Fibroblast of lung (primary cell): Measurements from ENCODE around the gene LDB1. TPM values are rescaled to one million over a fixed set of nuclear protein-coding genes. Genes with fewer than 3 reads are reported as not detected.

ENCODE experiments used
- DNase-seq, 2 donors: peaks; one replicate each; pipeline versions ENCODE4 v3.0.0 to v3.0.0-alpha.2; 2010; ENCODE audit warnings: low read depth in 2 of 2
- H2AFZ ChIP-seq: 2 replicates; pipeline ENCODE4 v1.5.1; 2012; ENCODE audit warnings: low read length, control low read depth, inconsistent platforms
- H3K27ac ChIP-seq: 2 replicates; pipeline ENCODE4 v1.5.1; 2011; ENCODE audit warnings: low read length, control low read depth; ENCODE audit not compliant: insufficient read depth
- H3K27me3 ChIP-seq: 2 replicates; pipeline ENCODE4 v1.5.1; 2011; ENCODE audit warnings: mild to moderate bottlenecking, low read length; ENCODE audit not compliant: control insufficient read depth, insufficient read depth
- H3K36me3 ChIP-seq: 2 replicates; pipeline ENCODE4 v1.5.1; 2011; ENCODE audit warnings: low read length; ENCODE audit not compliant: control insufficient read depth, insufficient read depth
- H3K4me1 ChIP-seq: 2 replicates; pipeline ENCODE4 v1.5.1; 2011; ENCODE audit warnings: low read length; ENCODE audit not compliant: control insufficient read depth, insufficient read depth; ENCODE audit errors: extremely low read depth
- H3K4me2 ChIP-seq: 2 replicates; pipeline ENCODE4 v1.5.1; 2011; ENCODE audit warnings: low read length, control low read depth; ENCODE audit not compliant: insufficient read depth; ENCODE audit errors: extremely low read depth
- H3K4me3 ChIP-seq, 4 experiments: fragments of 200-600 bp in 1 of 4; sonication (generic) in 1 of 4; replicated peaks in 1 of 4; 2 replicates each; pipeline ENCODE4 v1.5.1; 2011 to 2016; ENCODE audit warnings: low read length in 4 of 4, low read depth in 3 of 4, mild to moderate bottlenecking in 3 of 4, control low read depth in 2 of 4, inconsistent platforms in 1 of 4, mixed read lengths in 1 of 4; ENCODE audit not compliant: insufficient read depth in 1 of 4; ENCODE audit errors: control extremely low read depth in 1 of 4
- H3K79me2 ChIP-seq: 2 replicates; pipeline ENCODE4 v1.5.1; 2012; ENCODE audit warnings: mild to moderate bottlenecking, low read length, inconsistent platforms; ENCODE audit not compliant: control insufficient read depth, insufficient read depth
- H3K9ac ChIP-seq: 2 replicates; pipeline ENCODE4 v1.5.1; 2011; ENCODE audit warnings: mild to moderate bottlenecking, low read length, control low read depth; ENCODE audit not compliant: insufficient read depth
- H3K9me3 ChIP-seq: 2 replicates; pipeline ENCODE4 v1.5.1; 2012; ENCODE audit warnings: low read depth, low read length; ENCODE audit not compliant: control insufficient read depth, insufficient read depth
- H4K20me1 ChIP-seq: 2 replicates; pipeline ENCODE4 v1.5.1; 2011; ENCODE audit warnings: low read length; ENCODE audit not compliant: control insufficient read depth, insufficient read depth; ENCODE audit errors: extremely low read depth
- EZH2 ChIP-seq: IDR thresholded peaks from 2 replicates; pipeline ENCODE4 v1.5.1; 2012; ENCODE audit warnings: low read length, control low read depth, mild to moderate bottlenecking; ENCODE audit errors: missing control alignments
- polyA plus RNA-seq, 2 donors: library from polyadenylated mRNA; depleted of rRNA in 1 of 2; stranded (reverse) in 1 of 2; unstranded in 1 of 2; fragments of >200 nt; gene quantifications; 2 replicates each; pipeline ENCODE4 v1.2.1, GENCODE V29; 2011 to 2012; ENCODE audit warnings: missing spikeins in 1 of 2
- total RNA-seq: library from RNA; depleted of rRNA; stranded (reverse); fragments of >200 nt; gene quantifications from 2 replicates; pipeline ENCODE4 v1.2.1, GENCODE V29; 2014
- TF ChIP-seq, protein P1 (sequence below), 2 donors: IDR thresholded peaks in 1 of 2; conservative IDR thresholded peaks in 1 of 2; 1 replicate in 1 of 2; 2 replicates in 1 of 2; pipeline ENCODE4 v1.5.1; 2011 to 2012; ENCODE audit warnings: low read length in 2 of 2, control low read depth in 1 of 2, inconsistent platforms in 1 of 2, low read depth in 1 of 2, mild to moderate bottlenecking in 1 of 2

The LDB1 gene
- total and polyA plus RNA-seq, 2 donors (not counting 1 experiment from before 2014, with no cell fraction given), result 45.1 to 50.6 TPM

DNA sequence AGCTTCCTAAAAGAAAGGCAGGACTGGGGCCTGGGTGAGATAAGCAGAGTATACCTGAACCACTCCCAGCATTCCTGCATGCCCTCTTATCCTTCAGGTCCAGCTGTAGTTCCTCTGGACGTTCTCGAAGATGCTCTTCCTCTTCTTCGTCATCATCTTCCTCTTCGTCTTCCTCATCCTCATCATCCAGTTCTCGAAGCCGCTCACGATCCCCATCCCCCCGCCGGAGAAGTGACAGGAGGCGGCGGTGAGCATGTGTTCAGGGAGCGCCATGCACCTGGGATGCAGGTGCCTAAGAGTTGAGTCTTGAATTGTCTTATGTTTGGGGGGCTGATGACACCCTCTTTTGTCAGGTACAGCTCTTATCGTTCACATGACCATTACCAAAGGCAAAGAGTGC lies 28.1 kb upstream of the LDB1 start:
- H3K9me3 ChIP-seq, result no peaks in the 10 kb centered on the region
- H3K4me1 ChIP-seq, result peaks cover 5% of the 10 kb centered on the region
- no peak for TF ChIP-seq EZH2
- TF ChIP-seq, protein P1, sequence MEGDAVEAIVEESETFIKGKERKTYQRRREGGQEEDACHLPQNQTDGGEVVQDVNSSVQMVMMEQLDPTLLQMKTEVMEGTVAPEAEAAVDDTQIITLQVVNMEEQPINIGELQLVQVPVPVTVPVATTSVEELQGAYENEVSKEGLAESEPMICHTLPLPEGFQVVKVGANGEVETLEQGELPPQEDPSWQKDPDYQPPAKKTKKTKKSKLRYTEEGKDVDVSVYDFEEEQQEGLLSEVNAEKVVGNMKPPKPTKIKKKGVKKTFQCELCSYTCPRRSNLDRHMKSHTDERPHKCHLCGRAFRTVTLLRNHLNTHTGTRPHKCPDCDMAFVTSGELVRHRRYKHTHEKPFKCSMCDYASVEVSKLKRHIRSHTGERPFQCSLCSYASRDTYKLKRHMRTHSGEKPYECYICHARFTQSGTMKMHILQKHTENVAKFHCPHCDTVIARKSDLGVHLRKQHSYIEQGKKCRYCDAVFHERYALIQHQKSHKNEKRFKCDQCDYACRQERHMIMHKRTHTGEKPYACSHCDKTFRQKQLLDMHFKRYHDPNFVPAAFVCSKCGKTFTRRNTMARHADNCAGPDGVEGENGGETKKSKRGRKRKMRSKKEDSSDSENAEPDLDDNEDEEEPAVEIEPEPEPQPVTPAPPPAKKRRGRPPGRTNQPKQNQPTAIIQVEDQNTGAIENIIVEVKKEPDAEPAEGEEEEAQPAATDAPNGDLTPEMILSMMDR (conservative IDR thresholded peaks at IDR 0.05 in 1 of 2, IDR thresholded peaks at IDR 0.05 in 1 of 2; ENCODE audit: low read depth in 1 of 2, low read length in 2 of 2), result no peak
- H3K27me3 ChIP-seq, result no peaks in the 10 kb centered on the region
- no peak overlapping the region for H3K4me2 ChIP-seq
- H2AFZ ChIP-seq, result no peak overlapping the region
- no peak overlapping the region for H3K4me3 ChIP-seq
- no peak overlapping the region for H3K27ac ChIP-seq
- DNase-seq, result no peak
- peaks cover 32% of the 10 kb centered on the region for H3K36me3 ChIP-seq
- H3K79me2 ChIP-seq, result peaks cover 12% of the 10 kb centered on the region
- no peaks in the 10 kb centered on the region for H4K20me1 ChIP-seq
- H3K9ac ChIP-seq, result no peak overlapping the region

DNA sequence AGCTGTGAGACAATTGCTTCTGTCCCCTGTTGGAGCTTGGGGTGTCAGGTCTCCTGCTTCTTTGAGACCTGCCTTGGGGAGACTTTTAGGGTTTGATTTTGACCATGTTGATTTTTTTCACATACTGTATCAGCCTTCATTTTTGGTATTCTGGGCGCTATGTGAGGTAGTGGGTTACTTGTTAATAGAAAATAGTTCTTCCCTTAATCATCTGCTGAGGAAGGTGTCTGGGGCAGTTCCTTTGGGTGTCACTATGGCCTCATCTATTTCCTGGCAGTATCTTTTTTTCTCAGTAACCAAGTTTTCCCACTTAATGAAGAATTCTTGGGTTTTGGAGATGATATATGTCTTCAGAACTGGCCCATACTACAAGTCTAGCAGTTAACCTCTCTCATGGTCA lies 27.4 kb upstream of the LDB1 start:
- no peak overlapping the region for H3K9ac ChIP-seq
- peaks cover 4% of the 10 kb centered on the region for H3K4me1 ChIP-seq
- no peak overlapping the region for H3K4me3 ChIP-seq
- H3K79me2 ChIP-seq, result peaks cover 9% of the 10 kb centered on the region
- H4K20me1 ChIP-seq, result no peaks in the 10 kb centered on the region
- no peak overlapping the region for H3K27ac ChIP-seq
- DNase-seq, result no peak
- peaks cover 36% of the 10 kb centered on the region for H3K36me3 ChIP-seq
- no peaks in the 10 kb centered on the region for H3K27me3 ChIP-seq
- H2AFZ ChIP-seq, result no peak overlapping the region
- no peaks in the 10 kb centered on the region for H3K9me3 ChIP-seq
- no peak for TF ChIP-seq EZH2
- TF ChIP-seq, protein P1 (conservative IDR thresholded peaks at IDR 0.05 in 1 of 2, IDR thresholded peaks at IDR 0.05 in 1 of 2; ENCODE audit: low read depth in 1 of 2, low read length in 2 of 2), result no peak
- H3K4me2 ChIP-seq, result no peak overlapping the region

DNA sequence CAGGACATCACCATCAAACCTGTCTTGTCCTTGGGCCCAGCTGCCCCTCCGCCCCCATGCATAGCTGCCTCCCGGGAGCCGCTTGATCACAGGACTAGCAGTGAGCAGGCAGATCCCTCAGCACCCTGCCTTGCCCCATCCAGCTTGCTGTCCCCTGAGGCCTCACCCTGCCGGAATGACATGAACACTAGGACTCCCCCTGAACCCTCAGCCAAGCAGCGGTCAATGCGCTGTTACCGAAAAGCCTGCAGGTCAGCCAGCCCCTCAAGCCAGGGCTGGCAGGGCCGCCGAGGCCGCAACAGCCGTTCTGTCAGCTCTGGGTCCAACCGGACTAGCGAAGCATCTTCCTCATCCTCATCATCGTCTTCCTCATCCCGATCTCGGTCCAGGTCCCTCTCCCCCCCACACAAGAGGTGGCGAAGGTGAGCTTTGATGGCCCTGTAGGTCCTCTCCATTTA lies 26.8 kb upstream of the LDB1 start:
- Histone ChIP-seq H3K4me3 (no peak overlapping the region), H3K27ac (no peak overlapping the region), H3K9ac (no peak overlapping the region), H3K79me2 (peaks cover 7% of the 10 kb centered on the region), H3K36me3 (peaks cover 36% of the 10 kb centered on the region), H3K9me3 (no peaks in the 10 kb centered on the region), H3K4me2 (no peak overlapping the region), H4K20me1 (no peaks in the 10 kb centered on the region), H2AFZ (no peak overlapping the region), H3K4me1 (peaks cover 4% of the 10 kb centered on the region), H3K27me3 (no peaks in the 10 kb centered on the region)
- TF ChIP-seq, protein P1 (conservative IDR thresholded peaks at IDR 0.05 in 1 of 2, IDR thresholded peaks at IDR 0.05 in 1 of 2; ENCODE audit: low read depth in 1 of 2, low read length in 2 of 2), result no peak
- no peak for TF ChIP-seq EZH2
- no peak for DNase-seq
